ENCODE measurements around the gene BNC2.
"Not testable (repeated sequence)": the region's sequence is repeated elsewhere in the genome, so short reads cannot be mapped to it uniquely, and the experiment has no call there.

Gene BNC2

GRCh38 chr9:16482764-16483163 lies 387.7 kb downstream of the BNC2 start:
- no peak for ATAC-seq
- H3K27ac Mint-ChIP-seq = no peak overlapping the region
- no peaks in the 10 kb centered on the region for H3K9me3 Mint-ChIP-seq
- H3K27me3 Mint-ChIP-seq = no peaks in the 10 kb centered on the region
- no peaks in the 10 kb centered on the region for H3K4me1 Mint-ChIP-seq
- no peak overlapping the region for H3K4me3 Mint-ChIP-seq
- no peak for DNase-seq

- H3K4me1 Mint-ChIP-seq, H3K27ac Mint-ChIP-seq, H3K27me3 Mint-ChIP-seq, ATAC-seq, H3K9me3 Mint-ChIP-seq, DNase-seq, H3K4me3 Mint-ChIP-seq: not testable (repeated sequence)
Measured at GRCh38 chr9:16480584-16480983, 389.9 kb downstream of the BNC2 start.

DNA sequence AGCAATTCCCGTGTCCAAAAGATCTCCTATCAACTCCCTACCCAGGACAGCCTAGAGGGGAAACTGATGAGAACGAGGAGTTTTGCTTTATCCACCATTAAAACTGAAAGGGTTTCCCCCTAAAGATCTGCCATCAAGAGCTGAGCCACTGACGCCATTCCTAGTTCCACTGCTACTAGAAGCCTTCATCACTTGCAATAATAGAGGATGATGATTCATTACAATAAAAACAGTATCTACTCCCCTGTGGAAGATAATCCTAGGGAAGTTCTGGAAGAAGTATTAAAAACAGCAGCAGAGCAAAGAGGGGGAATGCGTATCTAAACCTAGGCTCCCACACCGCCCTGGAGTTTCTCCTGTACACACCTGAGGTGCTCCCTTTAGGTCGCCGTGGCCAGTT lies 394.5 kb downstream of the BNC2 start:
- no peak overlapping the region for H3K27ac Mint-ChIP-seq
- H3K4me1 Mint-ChIP-seq = no peaks in the 10 kb centered on the region
- ATAC-seq (no peak), DNase-seq (no peak)
- no peak overlapping the region for H3K4me3 Mint-ChIP-seq
- H3K9me3 Mint-ChIP-seq = no peaks in the 10 kb centered on the region
- peaks cover 6% of the 10 kb centered on the region for H3K27me3 Mint-ChIP-seq

GRCh38 chr9:16475257-16475656 lies 395.2 kb downstream of the BNC2 start:
- no peaks in the 10 kb centered on the region for H3K4me1 Mint-ChIP-seq
- no peaks in the 10 kb centered on the region for H3K9me3 Mint-ChIP-seq
- no peak overlapping the region for H3K27ac Mint-ChIP-seq
- DNase-seq (no peak), ATAC-seq (no peak)
- H3K27me3 Mint-ChIP-seq = peaks cover 6% of the 10 kb centered on the region
- no peak overlapping the region for H3K4me3 Mint-ChIP-seq

DNA sequence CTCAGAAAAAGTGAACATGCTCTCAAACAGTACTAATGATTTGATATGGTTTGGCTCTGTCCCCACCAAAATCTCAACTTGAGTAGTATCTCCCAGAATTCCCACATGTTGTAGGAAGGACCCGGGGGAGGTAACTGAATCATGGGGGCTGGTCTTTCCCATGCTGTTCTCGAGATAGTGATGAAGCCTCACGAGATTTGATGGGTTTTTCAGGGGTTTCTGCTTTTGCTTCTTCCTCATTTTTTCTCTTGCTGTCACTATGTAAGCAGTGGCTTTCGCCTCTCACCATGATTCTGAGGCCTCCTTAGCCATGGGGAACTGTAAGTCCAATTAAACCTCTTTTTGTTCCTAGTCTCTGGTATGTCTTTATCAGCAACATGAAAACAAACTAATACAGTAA lies 401.3 kb downstream of the BNC2 start:
- H3K4me3 Mint-ChIP-seq = no peak overlapping the region
- no peaks in the 10 kb centered on the region for H3K9me3 Mint-ChIP-seq
- H3K4me1 Mint-ChIP-seq = no peaks in the 10 kb centered on the region
- no peak overlapping the region for H3K27ac Mint-ChIP-seq
- H3K27me3 Mint-ChIP-seq = no peaks in the 10 kb centered on the region
- ATAC-seq (no peak), DNase-seq (no peak)

DNA sequence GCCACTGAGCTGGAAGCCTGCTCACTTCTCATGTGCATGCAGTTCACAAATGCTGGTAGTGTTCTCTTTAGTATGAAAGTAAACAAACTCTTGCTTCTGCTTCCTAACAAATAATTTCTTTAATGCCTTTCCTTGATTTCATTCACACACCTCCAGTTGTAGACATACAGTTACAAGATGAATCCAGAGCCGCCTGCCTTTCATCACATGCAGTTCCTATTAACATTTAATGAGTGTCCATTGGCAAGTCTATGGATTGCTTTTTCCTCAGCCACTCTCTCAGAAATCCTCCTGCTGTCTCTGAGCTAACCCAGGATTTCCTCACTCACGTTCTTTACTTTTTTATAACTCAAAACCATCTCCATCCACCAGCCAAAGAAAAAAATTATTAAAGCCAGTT lies 408.6 kb downstream of the BNC2 start:
- no peak overlapping the region for H3K27ac Mint-ChIP-seq
- ATAC-seq (no peak), DNase-seq (no peak)
- no peaks in the 10 kb centered on the region for H3K4me1 Mint-ChIP-seq
- H3K27me3 Mint-ChIP-seq = no peaks in the 10 kb centered on the region
- no peaks in the 10 kb centered on the region for H3K9me3 Mint-ChIP-seq
- no peak overlapping the region for H3K4me3 Mint-ChIP-seq

DNA sequence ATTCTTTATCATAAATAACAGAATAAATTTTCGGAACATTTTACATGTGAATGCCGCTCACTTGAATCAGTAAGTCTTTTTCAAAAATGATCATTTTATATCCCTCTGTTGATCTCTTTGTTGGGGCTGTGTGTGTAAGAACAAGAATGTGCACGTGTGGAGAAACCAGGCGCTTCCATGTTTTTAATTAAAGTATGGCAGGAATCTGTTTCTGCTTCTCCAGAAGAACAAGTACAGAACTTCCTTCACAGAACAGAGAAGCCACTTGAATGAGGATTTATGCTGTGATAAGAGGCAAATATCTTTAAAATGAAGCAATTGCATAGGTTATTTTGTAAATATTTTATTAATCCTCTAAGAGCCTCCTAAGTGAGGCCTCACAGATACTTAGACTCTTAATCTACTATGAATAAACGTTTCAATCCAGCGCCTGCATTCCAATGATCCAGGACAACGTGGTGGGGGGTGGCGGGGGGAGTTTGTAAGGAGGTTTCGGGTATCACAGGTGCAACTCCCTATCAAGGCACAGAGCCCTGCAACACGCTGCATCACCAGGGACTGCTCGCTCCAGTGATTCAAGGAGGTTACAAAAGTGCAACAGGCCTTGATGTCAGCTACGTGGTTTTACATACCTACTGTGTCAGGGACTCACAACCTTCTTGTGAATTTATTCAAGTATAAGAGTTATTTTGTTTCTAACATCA lies 409.2 kb downstream of the BNC2 start:
- Mint-ChIP-seq H3K4me1 (no peaks in the 10 kb centered on the region), H3K27me3 (no peaks in the 10 kb centered on the region), H3K9me3 (no peaks in the 10 kb centered on the region), H3K4me3 (no peak overlapping the region), H3K27ac (no peak overlapping the region)
- no peak for ATAC-seq
- no peak for DNase-seq

DNA sequence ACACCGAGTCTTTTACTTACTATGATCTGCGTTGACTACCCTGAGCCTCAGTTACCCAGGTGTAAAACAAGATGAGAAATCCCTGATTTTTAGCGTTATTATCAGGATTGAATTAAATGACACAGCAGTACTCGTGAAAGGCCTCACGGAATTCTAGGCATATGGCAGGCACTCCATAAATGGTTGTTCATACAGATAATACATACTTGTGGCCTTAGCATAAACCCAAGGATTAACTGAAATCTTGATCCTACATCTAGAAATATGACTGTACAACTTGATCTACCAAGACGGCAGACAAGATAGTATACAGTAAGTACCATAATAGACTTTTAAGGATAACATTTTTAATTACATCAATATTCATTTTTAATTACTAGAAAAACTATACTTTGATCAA lies 409.8 kb downstream of the BNC2 start:
- no peaks in the 10 kb centered on the region for H3K27me3 Mint-ChIP-seq
- no peak overlapping the region for H3K4me3 Mint-ChIP-seq
- H3K27ac Mint-ChIP-seq = no peak overlapping the region
- no peaks in the 10 kb centered on the region for H3K9me3 Mint-ChIP-seq
- ATAC-seq = no peak
- DNase-seq = no peak
- H3K4me1 Mint-ChIP-seq = no peaks in the 10 kb centered on the region

GRCh38 chr9:16459421-16460148 lies 410.9 kb downstream of the BNC2 start:
- Mint-ChIP-seq H3K4me1 (no peaks in the 10 kb centered on the region), H3K9me3 (no peaks in the 10 kb centered on the region), H3K4me3 (no peak overlapping the region), H3K27ac (no peak overlapping the region), H3K27me3 (no peaks in the 10 kb centered on the region)
- ATAC-seq = no peak
- DNase-seq = no peak

GRCh38 chr9:16458696-16459420 lies 411.6 kb downstream of the BNC2 start:
- no peaks in the 10 kb centered on the region for H3K4me1 Mint-ChIP-seq
- no peak for ATAC-seq
- no peak overlapping the region for H3K27ac Mint-ChIP-seq
- no peaks in the 10 kb centered on the region for H3K27me3 Mint-ChIP-seq
- DNase-seq = no peak
- H3K4me3 Mint-ChIP-seq = no peak overlapping the region
- no peaks in the 10 kb centered on the region for H3K9me3 Mint-ChIP-seq

- ATAC-seq (no peak), DNase-seq (no peak)
- no peak overlapping the region for H3K27ac Mint-ChIP-seq
- no peak overlapping the region for H3K4me3 Mint-ChIP-seq
- H3K27me3 Mint-ChIP-seq = peaks cover 8% of the 10 kb centered on the region
- H3K9me3 Mint-ChIP-seq = no peaks in the 10 kb centered on the region
- H3K4me1 Mint-ChIP-seq = no peaks in the 10 kb centered on the region
Measured at GRCh38 chr9:16455842-16456241, 414.6 kb downstream of the BNC2 start.

GRCh38 chr9:16453390-16453789 lies 417.1 kb downstream of the BNC2 start:
- no peak overlapping the region for H3K27ac Mint-ChIP-seq
- ATAC-seq = no peak

GRCh38 chr9:16450578-16450977 lies 419.9 kb downstream of the BNC2 start:
- ATAC-seq (no peak), DNase-seq (no peak)
- Mint-ChIP-seq H3K9me3 (no peaks in the 10 kb centered on the region), H3K27ac (no peak overlapping the region), H3K4me3 (no peak overlapping the region), H3K4me1 (no peaks in the 10 kb centered on the region), H3K27me3 (peaks cover 8% of the 10 kb centered on the region)

More at GRCh38 chr9:16453390-16453789, 417.1 kb downstream of the BNC2 start:
- no peaks in the 10 kb centered on the region for H3K4me1 Mint-ChIP-seq
- DNase-seq = no peak
- H3K27me3 Mint-ChIP-seq = peaks cover 8% of the 10 kb centered on the region
- no peak overlapping the region for H3K4me3 Mint-ChIP-seq
- H3K9me3 Mint-ChIP-seq = no peaks in the 10 kb centered on the region

DNA sequence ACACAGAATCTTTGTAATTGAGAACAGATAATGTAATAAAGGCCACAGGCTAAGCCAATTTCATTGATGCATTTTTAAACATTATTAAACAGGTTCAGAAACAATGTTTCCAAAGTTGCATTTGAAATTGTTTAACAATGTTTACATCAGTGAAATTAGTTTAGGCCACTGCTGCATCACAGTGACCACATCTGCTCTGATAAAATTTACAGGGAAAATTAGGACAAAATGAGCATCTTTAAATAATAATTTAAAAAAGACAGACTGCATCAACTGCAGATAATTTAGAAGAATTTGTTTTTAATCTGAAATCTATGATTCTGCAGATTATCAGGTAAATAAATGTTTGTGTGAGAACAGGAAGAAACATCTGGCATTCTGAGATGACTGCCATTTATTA lies 420.4 kb downstream of the BNC2 start:
- H3K9me3 Mint-ChIP-seq = no peaks in the 10 kb centered on the region
- H3K4me3 Mint-ChIP-seq = no peak overlapping the region
- H3K4me1 Mint-ChIP-seq = no peaks in the 10 kb centered on the region
- no peak for DNase-seq
- H3K27ac Mint-ChIP-seq = no peak overlapping the region
- H3K27me3 Mint-ChIP-seq = peaks cover 8% of the 10 kb centered on the region
- ATAC-seq = no peak

- Mint-ChIP-seq H3K27ac (no peak overlapping the region), H3K4me1 (no peaks in the 10 kb centered on the region), H3K9me3 (no peaks in the 10 kb centered on the region), H3K4me3 (no peak overlapping the region), H3K27me3 (peaks cover 8% of the 10 kb centered on the region)
- DNase-seq (no peak), ATAC-seq (no peak)
Measured at GRCh38 chr9:16449076-16449730, 421.3 kb downstream of the BNC2 start.

- DNase-seq = no peak
- Mint-ChIP-seq H3K9me3 (no peaks in the 10 kb centered on the region), H3K4me1 (no peaks in the 10 kb centered on the region), H3K27me3 (peaks cover 7% of the 10 kb centered on the region), H3K27ac (no peak overlapping the region), H3K4me3 (no peak overlapping the region)
- ATAC-seq = no peak
Measured at GRCh38 chr9:16447946-16448345, 422.5 kb downstream of the BNC2 start.
